ENCODE data around the gene UVRAG. TPM values are rescaled to one million over a fixed set of nuclear protein-coding genes. Genes with fewer than 3 reads are reported as not detected.

Gene UVRAG
- total RNA-seq, 1 donor: 16.2 TPM

- DNase-seq (ENCODE audit: low read depth in 2 of 3, low spot score in 2 of 3): peak; percentile 33 to 78 (median 60)
These were observed 11.8 kb upstream of the UVRAG start for GRCh38 chr11:75802913-75803820.

DNA sequence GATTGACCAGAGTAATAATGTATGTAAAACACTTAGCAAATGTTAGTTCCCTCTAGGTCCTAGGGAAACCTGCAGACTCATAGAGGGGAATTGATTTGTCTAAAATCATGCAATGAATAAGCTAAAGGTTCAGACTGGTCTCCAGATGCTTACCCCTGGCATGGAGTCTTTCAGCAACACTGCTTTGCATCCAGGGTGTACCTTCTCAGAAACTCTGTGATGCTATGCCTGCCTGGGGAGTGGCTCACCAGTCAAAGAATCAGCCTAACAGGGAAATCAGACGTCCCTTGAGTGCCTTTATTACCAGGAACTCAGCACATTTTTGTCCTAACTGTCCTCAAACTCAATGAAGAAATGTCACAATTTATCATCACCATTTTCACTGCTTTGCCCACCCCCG lies 5.9 kb upstream of the UVRAG start:
- DNase-seq (ENCODE audit: low read depth in 2 of 3, low spot score in 2 of 3): no peak

GRCh38 chr11:75809991-75810390 lies 5.0 kb upstream of the UVRAG start:
- no peak for DNase-seq (ENCODE audit: low read depth in 2 of 3, low spot score in 2 of 3)

GRCh38 chr11:75810637-75811390 lies 4.2 kb upstream of the UVRAG start:
- DNase-seq (ENCODE audit: low read depth in 2 of 3, low spot score in 2 of 3): no peak

- no peak for DNase-seq (ENCODE audit: low read depth in 2 of 3, low spot score in 2 of 3)
These were observed 3.5 kb upstream of the UVRAG start for GRCh38 chr11:75811485-75811884.

GRCh38 chr11:75812542-75813040 lies 2.4 kb upstream of the UVRAG start:
- no peak for DNase-seq (ENCODE audit: low read depth in 2 of 3, low spot score in 2 of 3)

GRCh38 chr11:75813124-75813523 lies 1.9 kb upstream of the UVRAG start:
- DNase-seq (ENCODE audit: low read depth in 2 of 3, low spot score in 2 of 3): no peak

DNA sequence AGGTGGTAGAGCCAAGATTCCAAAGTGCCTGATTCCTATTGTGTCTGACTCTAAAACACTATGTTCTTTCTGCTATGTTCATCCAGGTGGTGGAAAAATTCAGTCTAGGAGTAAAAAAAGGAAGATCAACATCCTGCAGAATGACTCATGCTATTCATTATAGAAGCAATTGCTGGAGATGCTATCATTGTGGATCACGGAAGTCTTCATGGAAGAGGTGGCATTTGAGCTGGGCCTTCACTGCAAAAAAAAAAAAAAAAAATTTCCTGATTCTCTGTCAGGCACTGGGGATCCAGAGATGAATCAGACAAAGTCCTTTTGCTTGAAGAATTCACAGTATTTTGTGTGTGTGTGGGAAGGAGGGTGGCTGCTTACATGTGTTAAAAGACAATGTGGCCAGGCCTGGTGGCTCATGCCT lies 1.4 kb upstream of the UVRAG start:
- DNase-seq (ENCODE audit: low read depth in 2 of 3, low spot score in 2 of 3): no peak

- no peak for DNase-seq (ENCODE audit: low read depth in 2 of 3, low spot score in 2 of 3)
These were observed 690 bp upstream of the UVRAG start for GRCh38 chr11:75814363-75814676.

GRCh38 chr11:75815345-75816168 lies 547 bp downstream of the UVRAG start:
- DNase-seq (ENCODE audit: low read depth in 2 of 3, low spot score in 2 of 3): peak; percentile 16 to 63 (median 62)

DNA sequence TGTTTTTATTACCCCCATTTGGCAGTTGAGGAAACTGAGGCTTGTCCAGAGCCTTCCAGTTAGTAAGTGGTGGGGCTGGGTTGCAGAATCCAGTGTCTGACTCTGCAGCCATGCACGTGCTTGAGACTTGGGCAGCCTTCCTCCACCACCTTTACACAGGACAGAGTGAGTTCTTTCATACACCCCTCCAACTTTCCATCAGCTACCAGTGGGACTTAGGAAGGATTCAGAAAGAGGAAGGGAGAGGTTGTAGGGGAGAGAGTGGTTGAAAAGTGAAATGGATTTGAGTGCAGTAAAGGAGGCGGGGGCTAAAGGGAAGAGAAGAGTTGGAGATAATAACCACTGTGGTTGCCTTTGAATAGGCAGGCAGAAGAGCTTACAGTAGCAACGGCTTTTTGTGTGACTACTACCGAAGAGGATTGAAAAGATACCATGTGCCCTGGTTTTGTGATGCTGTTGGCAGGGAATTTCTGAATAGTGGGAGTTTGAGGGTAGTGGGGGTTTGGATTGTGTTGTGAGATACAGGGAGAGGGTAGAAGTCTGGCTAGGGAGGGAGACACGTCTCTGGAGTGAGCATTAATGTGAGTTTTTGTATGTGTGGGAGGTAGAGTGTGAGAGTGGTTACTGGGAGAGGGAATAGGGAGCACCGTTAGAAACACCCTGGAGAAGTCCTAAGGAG lies 1.7 kb downstream of the UVRAG start:
- DNase-seq (ENCODE audit: low read depth in 2 of 3, low spot score in 2 of 3): peak in 1 of 3 donors; percentile 26

GRCh38 chr11:75820645-75821044 lies 5.6 kb downstream of the UVRAG start:
- DNase-seq (ENCODE audit: low read depth in 2 of 3, low spot score in 2 of 3): no peak

DNA sequence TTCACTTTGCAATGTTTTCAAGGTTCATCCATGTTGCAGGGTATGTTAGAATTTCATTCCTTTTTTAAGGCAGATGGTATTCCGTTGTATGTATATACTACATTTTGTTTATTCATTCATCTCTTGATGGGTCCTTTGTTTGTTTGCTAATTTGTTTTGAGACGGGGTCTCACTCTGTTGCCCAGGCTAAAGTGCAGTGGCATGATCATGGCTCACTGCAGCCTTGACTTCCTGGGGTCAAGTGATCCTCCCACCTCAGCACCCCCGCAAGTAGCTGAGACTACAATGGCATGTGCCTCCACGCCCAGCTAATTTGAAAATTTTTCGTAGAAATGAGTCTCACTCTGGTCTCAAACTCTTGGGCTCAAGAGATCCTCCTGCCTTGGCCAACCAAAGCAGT lies 6.2 kb downstream of the UVRAG start:
- no peak for DNase-seq (ENCODE audit: low read depth in 2 of 3, low spot score in 2 of 3)

DNA sequence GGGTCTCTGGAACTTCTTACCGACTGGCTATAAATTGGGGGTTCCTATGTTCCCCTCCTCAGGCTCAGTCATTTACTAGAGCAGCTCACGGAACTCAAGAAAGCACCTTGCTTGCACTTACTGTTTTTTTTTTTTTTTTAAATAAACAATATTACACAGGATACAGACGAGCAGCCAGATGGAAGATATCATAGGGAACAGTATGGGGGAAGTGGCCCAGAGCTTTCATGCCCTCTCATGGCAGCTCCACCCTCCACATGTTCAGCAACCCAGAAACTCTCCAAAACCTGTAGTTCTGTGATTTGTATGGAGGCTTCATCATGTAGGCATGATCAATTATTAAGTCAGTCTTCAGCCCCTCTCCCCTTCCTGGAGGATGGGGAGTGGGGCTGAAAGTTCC lies 7.5 kb downstream of the UVRAG start:
- DNase-seq (ENCODE audit: low read depth in 2 of 3, low spot score in 2 of 3): peak in 1 of 3 donors; percentile 37

DNA sequence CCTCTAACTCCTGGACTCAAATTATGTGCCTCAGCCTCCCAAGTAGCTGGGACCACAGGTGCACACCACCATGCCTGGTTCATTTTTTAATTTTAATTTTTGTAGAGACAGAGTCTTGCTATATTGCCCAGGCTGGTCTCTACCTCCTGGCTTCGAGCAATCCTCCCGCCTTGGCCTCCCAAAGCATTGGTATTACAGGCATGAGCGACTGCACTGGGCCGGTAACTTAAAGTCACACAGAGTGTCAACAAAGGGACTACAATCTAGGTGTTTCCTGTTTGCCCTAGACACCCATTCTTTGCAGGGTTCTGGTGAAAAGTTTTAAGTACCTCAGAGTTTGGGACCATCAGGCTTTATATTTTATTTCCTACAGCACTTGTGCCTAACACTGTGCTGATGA lies 8.4 kb downstream of the UVRAG start:
- no peak for DNase-seq (ENCODE audit: low read depth in 2 of 3, low spot score in 2 of 3)

DNA sequence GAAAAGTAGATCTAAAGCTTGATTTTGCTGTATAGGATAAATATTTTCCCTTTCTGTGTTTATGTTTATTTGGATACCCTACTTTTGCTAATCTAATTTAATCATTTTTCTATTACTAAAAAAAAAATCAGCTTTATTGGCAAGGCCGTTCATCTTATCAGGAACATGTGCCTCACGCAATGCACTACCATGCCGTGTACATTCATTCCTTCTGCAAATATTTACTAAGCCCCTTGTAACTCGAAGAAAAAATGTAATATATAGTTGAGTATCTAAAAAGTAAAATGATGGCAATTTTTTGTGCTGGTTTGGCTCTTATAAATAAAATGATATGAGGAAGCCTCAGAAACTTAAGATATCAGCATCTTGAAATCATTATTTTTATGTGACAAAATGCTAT lies 8.9 kb downstream of the UVRAG start:
- DNase-seq (ENCODE audit: low read depth in 2 of 3, low spot score in 2 of 3): no peak

DNA sequence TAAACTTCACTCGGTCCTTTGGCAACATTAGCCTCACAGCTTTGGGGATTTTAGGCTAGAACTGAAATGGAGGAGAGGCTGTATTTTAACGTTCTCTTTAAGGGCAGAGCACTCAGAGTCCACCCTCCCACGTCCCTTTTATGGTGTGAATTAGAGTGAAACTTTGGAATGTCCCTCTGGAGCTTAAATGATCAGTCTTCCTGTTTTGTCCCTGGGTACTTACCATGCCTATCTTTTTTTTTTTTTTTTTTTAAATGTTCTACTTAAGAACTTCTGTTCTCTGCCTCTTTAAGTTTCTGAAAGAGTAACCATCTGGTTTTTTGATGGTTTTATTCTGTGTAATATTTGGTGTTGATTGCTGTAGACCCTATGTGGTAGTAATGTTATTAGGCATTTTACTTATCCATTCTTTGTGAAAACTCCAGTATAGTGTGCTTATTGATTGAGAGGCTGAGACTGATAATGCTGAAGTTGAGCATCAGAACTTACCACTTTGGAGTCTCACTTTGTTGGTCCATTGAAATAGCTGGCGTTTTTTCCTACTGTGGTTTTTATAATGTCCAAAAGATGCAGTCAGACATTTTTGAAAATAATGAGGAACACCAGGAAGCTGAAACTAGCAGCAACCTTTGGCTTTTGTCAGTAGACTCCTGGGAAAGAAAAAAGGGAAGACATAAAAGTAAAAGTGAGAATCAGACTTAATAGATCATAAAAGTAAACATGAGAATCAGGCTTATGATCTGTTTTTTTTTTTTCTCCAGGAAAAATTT lies 11.6 kb downstream of the UVRAG start:
- DNase-seq (ENCODE audit: low read depth in 2 of 3, low spot score in 2 of 3): no peak

DNA sequence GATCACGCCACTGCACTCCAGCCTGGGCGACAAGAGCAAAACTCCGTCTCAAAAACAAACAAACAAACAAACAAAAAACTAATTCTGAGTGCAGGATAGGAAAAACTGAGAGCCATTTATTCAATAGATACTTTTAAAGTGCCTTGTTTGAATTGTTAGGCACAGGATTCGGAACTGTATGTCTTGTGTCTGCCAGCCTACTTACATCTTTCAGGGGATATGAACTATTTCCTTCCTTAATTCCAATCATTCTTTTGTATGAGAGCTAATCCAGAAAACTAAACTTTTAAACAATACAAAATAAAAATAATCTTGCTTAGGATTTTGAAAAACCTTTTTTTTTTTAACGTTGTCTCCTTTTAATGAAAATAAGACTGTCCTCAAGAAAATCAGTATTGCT lies 12.6 kb downstream of the UVRAG start:
- DNase-seq (ENCODE audit: low read depth in 2 of 3, low spot score in 2 of 3): no peak

DNA sequence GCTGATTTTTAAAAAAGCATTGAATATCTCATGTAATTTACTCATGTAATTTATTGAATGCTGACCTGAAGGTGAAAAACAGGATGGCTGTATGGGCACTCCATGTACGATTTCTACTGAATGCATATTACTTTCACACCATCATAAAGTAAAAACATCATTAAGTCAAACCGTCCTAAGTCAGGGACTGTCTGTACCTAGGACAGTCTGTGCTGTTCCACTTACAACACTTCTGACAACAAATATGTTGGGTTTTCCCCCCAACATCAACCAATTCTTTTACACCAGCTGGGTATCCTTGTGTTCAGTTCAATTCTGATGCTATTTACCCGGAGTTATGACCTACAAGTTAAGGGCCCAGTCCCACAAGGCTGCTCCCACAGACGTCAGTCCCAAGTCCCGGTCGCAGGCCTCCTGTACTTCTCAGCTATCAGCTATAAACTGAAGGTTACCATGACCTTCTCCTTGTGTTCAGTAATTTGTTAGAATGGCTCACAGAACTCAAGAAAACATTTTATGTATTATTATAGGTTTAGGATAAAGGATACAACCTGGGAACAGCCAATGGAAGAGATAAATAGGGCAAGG lies 17.0 kb downstream of the UVRAG start:
- DNase-seq (ENCODE audit: low read depth in 2 of 3, low spot score in 2 of 3): no peak

Data from hematopoietic multipotent progenitor cell (in vitro differentiated cells).